ENCODE data around the gene ACE. TPM values are rescaled to one million over a fixed set of nuclear protein-coding genes. Genes with fewer than 3 reads are reported as not detected.

ACE gene
- total RNA-seq, 2 donors from 2014 or later: 11.6 to 21.5 TPM

DNA sequence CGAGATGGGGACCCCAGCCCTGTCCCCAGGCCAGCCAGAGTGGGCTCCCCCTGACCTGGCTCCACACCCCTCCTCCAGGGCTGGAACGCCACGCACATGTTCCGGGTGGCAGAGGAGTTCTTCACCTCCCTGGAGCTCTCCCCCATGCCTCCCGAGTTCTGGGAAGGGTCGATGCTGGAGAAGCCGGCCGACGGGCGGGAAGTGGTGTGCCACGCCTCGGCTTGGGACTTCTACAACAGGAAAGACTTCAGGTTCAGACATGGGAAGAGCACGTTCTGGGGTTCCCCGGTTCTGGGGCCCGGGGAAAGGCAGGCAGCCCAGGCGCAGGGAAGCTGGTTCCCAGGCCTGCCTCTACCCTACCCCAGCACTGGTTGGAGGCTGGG, 4.6 kb downstream of the ACE start:
- no peak overlapping the region for H3K27ac Mint-ChIP-seq
- DNase-seq: no peak
- no peaks in the 10 kb centered on the region for H3K27me3 Mint-ChIP-seq
- ATAC-seq: no peak
- no peaks in the 10 kb centered on the region for H3K9me3 ChIP-seq (ENCODE audit: control insufficient read depth, low read length, poor library complexity, severe bottlenecking)
- peaks cover 12% of the 10 kb centered on the region for H3K4me1 Mint-ChIP-seq
- H3K4me3 Mint-ChIP-seq: no peak overlapping the region
- peaks cover 5% of the 10 kb centered on the region for H3K36me3 Mint-ChIP-seq (ENCODE audit: low read depth)

DNA sequence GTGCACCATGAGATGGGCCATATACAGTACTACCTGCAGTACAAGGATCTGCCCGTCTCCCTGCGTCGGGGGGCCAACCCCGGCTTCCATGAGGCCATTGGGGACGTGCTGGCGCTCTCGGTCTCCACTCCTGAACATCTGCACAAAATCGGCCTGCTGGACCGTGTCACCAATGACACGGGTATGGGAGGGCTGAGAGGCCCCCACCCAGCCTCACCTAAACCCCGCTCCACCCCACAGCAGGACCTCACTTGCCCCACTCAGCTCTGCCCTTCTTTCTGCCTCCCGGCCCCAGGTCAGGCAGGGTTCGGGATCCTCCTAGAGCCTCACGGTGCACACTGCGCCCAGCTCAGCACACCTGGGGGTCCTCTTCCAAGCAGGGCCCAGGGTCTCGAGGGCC, 5.6 kb downstream of the ACE start:
- H3K27me3 Mint-ChIP-seq: no peaks in the 10 kb centered on the region
- DNase-seq (no peak), ATAC-seq (no peak)
- peak overlapping the region; percentile 85 for H3K27ac Mint-ChIP-seq
- H3K36me3 Mint-ChIP-seq (ENCODE audit: low read depth): peaks cover 5% of the 10 kb centered on the region
- peaks cover 11% of the 10 kb centered on the region for H3K4me1 Mint-ChIP-seq
- H3K9me3 ChIP-seq (ENCODE audit: control insufficient read depth, low read length, poor library complexity, severe bottlenecking): no peaks in the 10 kb centered on the region
- no peak overlapping the region for H3K4me3 Mint-ChIP-seq

DNA sequence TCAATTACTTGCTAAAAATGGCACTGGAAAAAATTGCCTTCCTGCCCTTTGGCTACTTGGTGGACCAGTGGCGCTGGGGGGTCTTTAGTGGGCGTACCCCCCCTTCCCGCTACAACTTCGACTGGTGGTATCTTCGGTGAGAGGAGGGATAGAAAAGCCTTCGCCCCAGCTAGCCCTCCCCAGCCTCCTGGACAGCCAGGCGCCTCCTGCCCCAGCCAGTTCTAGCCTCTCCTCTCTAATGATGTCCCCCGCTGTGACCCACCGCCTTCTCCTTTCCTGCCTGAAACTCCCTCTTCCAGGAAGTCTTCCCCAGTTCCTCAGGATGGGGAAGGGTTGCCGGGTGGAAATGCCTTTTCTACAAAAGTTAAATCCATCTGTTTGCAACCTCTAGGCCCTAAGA, 6.2 kb downstream of the ACE start:
- Mint-ChIP-seq H3K27ac (peak overlapping the region; percentile 85), H3K36me3 (ENCODE audit: low read depth) (peaks cover 5% of the 10 kb centered on the region), H3K4me3 (no peak overlapping the region), H3K4me1 (peaks cover 6% of the 10 kb centered on the region), H3K27me3 (no peaks in the 10 kb centered on the region)
- no peaks in the 10 kb centered on the region for H3K9me3 ChIP-seq (ENCODE audit: control insufficient read depth, low read length, poor library complexity, severe bottlenecking)
- no peak for DNase-seq
- ATAC-seq: no peak

DNA sequence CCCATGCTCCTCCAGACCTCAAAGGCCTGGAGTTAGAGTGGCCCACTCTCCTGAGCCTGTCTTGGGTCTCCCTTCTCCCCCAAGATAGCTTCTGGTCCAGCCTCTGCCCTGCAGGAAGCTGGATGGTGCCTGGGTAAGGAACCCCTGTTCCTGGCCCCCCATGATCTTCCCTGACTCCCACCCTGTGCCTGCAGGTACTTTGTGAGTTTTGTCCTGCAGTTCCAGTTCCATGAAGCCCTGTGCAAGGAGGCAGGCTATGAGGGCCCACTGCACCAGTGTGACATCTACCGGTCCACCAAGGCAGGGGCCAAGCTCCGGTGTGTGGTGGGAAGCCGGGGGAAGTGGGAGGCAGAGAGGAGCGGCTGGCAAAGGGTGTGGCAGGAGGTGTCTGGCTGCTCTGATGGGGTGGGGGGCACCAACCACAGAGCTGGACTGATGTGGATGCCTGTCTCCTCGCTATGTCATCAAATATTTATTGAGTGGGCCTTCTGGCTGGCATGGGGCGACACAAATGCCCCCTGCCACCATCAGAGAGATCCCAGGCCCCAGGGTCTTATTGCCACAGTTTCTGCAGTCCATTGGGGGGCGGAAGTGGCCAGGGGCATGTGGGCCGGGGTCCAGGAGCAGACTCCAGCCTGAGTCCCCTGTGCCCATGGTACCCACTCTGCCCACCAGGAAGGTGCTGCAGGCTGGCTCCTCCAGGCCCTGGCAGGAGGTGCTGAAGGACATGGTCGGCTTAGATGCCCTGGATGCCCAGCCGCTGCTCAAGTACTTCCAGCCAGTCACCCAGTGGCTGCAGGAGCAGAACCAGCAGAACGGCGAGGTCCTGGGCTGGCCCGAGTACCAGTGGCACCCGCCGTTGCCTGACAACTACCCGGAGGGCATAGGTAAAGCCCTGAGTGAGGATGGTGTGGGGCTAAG, 7.1 kb downstream of the ACE start:
- no peak overlapping the region for H3K4me3 Mint-ChIP-seq
- H3K27ac Mint-ChIP-seq: peak overlapping the region; percentile 85
- ATAC-seq (no peak), DNase-seq (no peak)
- no peaks in the 10 kb centered on the region for H3K9me3 ChIP-seq (ENCODE audit: control insufficient read depth, low read length, poor library complexity, severe bottlenecking)
- H3K27me3 Mint-ChIP-seq: no peaks in the 10 kb centered on the region
- H3K36me3 Mint-ChIP-seq (ENCODE audit: low read depth): peaks cover 5% of the 10 kb centered on the region
- H3K4me1 Mint-ChIP-seq: peaks cover 4% of the 10 kb centered on the region

DNA sequence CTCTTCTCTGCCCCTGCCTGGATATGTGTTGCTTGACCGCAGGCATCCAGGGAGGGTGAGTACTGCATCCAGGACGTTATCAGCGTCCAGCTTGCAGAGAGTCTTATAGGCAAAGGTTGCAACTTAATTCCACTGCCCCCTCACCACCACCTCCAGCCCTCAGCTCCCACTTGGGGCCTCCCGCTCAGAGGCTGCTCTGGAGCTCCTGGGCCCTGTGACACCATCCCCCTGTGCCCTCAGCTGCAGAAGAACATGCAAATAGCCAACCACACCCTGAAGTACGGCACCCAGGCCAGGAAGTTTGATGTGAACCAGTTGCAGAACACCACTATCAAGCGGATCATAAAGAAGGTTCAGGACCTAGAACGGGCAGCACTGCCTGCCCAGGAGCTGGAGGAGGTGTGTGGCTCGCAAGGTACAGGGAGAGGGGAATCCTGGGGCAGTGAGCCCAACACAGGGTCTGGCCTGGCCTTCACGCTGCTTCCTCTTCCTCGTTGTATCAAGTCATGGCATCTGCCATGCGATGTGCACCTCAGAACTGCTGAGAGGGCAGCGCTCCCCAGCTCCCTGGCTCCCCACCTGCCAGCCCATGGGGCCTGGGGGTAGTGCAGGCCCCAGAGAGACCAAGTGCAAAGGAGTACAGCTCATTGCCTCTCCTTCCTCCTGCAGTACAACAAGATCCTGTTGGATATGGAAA, 9.6 kb downstream of the ACE start:
- Mint-ChIP-seq H3K4me3 (no peak overlapping the region), H3K27me3 (no peaks in the 10 kb centered on the region), H3K27ac (no peak overlapping the region), H3K36me3 (ENCODE audit: low read depth) (peaks cover 5% of the 10 kb centered on the region), H3K4me1 (peaks cover 4% of the 10 kb centered on the region)
- H3K9me3 ChIP-seq (ENCODE audit: control insufficient read depth, low read length, poor library complexity, severe bottlenecking): no peaks in the 10 kb centered on the region
- DNase-seq: no peak
- ATAC-seq: no peak

DNA sequence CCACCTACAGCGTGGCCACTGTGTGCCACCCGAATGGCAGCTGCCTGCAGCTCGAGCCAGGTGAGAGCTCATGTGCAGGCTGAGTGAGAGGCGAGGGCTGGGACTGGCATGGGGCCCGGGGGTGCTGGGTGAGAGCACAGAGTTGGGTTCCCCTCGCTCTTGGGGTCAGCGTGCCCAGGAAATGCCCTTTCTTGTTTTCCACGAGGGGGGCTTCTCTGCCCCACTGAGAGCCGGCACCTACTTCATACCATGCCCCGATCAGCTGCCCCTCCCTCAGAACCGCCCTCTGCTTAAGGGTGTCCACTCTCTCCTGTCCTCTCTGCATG, 10.1 kb downstream of the ACE start:
- H3K36me3 Mint-ChIP-seq (ENCODE audit: low read depth): peaks cover 5% of the 10 kb centered on the region
- peaks cover 4% of the 10 kb centered on the region for H3K4me1 Mint-ChIP-seq
- no peak for ATAC-seq
- no peaks in the 10 kb centered on the region for H3K9me3 ChIP-seq (ENCODE audit: control insufficient read depth, low read length, poor library complexity, severe bottlenecking)
- H3K27ac Mint-ChIP-seq: no peak overlapping the region
- no peak for DNase-seq
- H3K4me3 Mint-ChIP-seq: no peak overlapping the region
- H3K27me3 Mint-ChIP-seq: no peaks in the 10 kb centered on the region

DNA sequence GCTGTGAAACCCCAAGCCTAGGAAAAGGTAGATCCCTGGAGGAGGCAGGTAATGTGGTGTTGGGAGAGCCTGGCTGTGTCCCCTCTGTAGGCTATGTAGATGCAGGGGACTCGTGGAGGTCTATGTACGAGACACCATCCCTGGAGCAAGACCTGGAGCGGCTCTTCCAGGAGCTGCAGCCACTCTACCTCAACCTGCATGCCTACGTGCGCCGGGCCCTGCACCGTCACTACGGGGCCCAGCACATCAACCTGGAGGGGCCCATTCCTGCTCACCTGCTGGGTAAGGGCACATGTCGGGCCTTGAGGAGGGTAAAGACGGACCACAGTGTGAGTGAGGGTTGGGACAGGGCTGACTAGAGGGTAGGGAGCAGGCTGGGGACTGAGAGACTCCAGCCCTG, 12.0 kb downstream of the ACE start:
- H3K9me3 ChIP-seq (ENCODE audit: control insufficient read depth, low read length, poor library complexity, severe bottlenecking): no peaks in the 10 kb centered on the region
- Mint-ChIP-seq H3K36me3 (ENCODE audit: low read depth) (no peaks in the 10 kb centered on the region), H3K4me1 (peaks cover 2% of the 10 kb centered on the region), H3K4me3 (no peak overlapping the region), H3K27me3 (no peaks in the 10 kb centered on the region), H3K27ac (no peak overlapping the region)
- no peak for ATAC-seq
- no peak for DNase-seq

DNA sequence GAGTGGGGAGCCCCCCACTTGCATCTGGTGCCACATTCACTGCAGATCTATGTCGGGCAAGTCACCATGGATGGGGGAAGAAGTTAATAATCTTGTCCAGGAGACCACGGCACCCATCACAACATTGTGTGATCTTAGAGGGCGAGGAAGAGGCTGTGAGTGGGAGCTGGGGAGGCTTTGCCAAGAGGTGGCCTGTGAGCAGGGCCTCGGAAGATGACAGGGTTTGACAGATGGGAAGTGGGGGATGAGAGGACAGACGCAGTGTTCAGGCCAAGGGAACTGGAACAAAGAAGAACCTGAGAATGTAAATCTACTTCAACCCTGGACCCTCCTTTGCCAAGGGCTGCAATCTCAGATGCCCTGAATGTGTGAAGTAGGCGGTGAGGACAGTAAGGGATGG, 12.4 kb downstream of the ACE start:
- Mint-ChIP-seq H3K27me3 (no peaks in the 10 kb centered on the region), H3K36me3 (ENCODE audit: low read depth) (no peaks in the 10 kb centered on the region), H3K4me3 (no peak overlapping the region), H3K4me1 (peaks cover 2% of the 10 kb centered on the region), H3K27ac (no peak overlapping the region)
- ATAC-seq: no peak
- no peak for DNase-seq
- H3K9me3 ChIP-seq (ENCODE audit: control insufficient read depth, low read length, poor library complexity, severe bottlenecking): no peaks in the 10 kb centered on the region

DNA sequence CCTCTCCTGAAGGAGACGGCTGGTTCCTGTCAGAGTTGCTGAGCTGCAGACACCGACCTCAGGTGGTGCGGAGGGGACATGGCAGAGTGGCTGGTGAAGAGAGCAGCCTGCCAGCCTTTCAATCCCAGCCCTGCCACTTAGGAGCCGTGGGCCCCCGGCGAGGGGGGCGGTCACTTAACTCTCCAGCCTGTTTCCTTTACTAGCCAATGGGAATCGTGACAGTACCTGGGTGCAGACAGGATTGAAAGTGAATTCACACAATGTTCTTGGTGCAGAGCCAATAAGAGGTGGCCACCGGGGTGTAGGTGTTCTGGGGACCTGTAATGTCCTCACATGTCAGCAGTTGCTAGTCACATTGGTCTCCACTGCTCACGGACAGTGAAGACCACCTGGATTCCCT, 13.5 kb downstream of the ACE start:
- H3K27ac Mint-ChIP-seq: no peak overlapping the region
- H3K27me3 Mint-ChIP-seq: no peaks in the 10 kb centered on the region
- no peak overlapping the region for H3K4me3 Mint-ChIP-seq
- no peaks in the 10 kb centered on the region for H3K9me3 ChIP-seq (ENCODE audit: control insufficient read depth, low read length, poor library complexity, severe bottlenecking)
- DNase-seq: no peak
- H3K4me1 Mint-ChIP-seq: peaks cover 2% of the 10 kb centered on the region
- no peak for ATAC-seq
- H3K36me3 Mint-ChIP-seq (ENCODE audit: low read depth): no peaks in the 10 kb centered on the region

DNA sequence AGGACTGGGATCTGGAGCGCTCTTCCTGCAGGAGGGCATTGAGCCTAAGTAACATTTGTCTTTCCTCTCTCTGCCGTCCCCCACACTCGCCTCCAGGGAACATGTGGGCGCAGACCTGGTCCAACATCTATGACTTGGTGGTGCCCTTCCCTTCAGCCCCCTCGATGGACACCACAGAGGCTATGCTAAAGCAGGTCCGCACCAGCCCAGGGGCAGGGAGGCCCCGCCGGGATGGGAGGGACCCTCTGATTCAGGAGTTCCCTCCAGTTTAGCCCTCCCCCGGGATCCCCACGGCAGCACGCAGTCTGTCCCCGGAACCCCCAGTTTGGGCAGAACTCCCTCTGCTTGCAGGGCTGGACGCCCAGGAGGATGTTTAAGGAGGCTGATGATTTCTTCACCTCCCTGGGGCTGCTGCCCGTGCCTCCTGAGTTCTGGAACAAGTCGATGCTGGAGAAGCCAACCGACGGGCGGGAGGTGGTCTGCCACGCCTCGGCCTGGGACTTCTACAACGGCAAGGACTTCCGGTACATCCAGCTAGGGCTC, 14.1 kb downstream of the ACE start:
- no peak overlapping the region for H3K27ac Mint-ChIP-seq
- DNase-seq (no peak), ATAC-seq (no peak)
- H3K27me3 Mint-ChIP-seq: no peaks in the 10 kb centered on the region
- no peaks in the 10 kb centered on the region for H3K36me3 Mint-ChIP-seq (ENCODE audit: low read depth)
- no peak overlapping the region for H3K4me3 Mint-ChIP-seq
- H3K9me3 ChIP-seq (ENCODE audit: control insufficient read depth, low read length, poor library complexity, severe bottlenecking): no peaks in the 10 kb centered on the region
- peaks cover 2% of the 10 kb centered on the region for H3K4me1 Mint-ChIP-seq

DNA sequence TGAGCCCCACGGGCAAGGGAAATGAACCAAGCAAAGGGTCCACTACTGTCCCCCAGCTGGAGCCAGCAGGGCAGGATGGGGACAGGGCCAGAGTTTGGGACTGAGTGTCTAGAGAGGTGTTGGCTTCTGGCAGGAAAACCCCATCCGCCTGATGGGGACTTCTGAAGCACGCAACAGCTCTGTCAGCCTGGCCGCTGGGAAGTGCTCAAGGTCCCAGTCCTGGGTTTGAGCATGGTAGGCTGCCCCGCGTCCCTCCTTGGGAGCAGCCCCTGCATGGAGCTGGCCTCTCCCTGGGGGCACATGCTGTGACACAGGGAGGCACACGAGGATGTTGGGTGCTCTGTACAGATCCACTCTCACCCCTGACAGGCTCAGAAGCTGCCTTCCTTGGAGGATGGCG, 14.6 kb downstream of the ACE start:
- ATAC-seq (no peak), DNase-seq (no peak)

DNA sequence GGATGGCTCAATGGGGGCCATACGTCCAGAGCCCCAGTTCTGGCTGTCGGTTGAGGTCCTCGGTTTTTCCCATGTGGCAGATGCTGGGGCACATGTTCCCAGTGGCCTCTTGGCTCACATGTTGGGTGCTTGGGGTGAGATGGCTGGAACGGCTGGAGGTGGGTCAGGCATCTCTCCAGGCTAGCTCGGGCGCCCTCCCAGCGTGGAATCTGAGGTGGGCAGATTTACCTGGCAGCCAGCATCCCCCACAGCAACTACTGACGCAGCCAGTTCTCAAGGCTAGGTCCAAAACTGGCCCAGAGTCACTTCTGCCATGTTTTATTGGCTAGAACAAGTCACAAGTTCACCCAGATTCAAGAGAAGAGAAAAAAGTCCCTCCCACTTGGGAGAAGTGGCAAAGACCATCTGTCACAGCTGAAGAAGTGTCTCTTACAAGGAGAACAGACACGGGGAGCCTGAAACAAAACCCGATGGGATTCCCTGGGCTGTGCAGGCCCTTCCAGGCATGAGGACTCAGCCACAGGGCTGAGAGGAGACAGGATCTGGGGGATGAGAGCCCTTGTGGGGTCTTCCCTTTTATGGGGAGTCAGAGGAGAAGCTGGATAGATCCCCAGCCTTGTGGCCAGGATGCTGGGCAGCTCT, 15.2 kb downstream of the ACE start:
- no peak for ATAC-seq
- no peak overlapping the region for H3K4me3 Mint-ChIP-seq
- H3K9me3 ChIP-seq (ENCODE audit: control insufficient read depth, low read length, poor library complexity, severe bottlenecking): no peaks in the 10 kb centered on the region
- no peaks in the 10 kb centered on the region for H3K4me1 Mint-ChIP-seq
- no peaks in the 10 kb centered on the region for H3K36me3 Mint-ChIP-seq (ENCODE audit: low read depth)
- DNase-seq: no peak
- no peak overlapping the region for H3K27ac Mint-ChIP-seq
- no peaks in the 10 kb centered on the region for H3K27me3 Mint-ChIP-seq

More for the DNA sequence above, 14.6 kb downstream of the ACE start:
- Mint-ChIP-seq H3K4me1 (no peaks in the 10 kb centered on the region), H3K36me3 (ENCODE audit: low read depth) (no peaks in the 10 kb centered on the region), H3K27ac (no peak overlapping the region), H3K27me3 (no peaks in the 10 kb centered on the region), H3K4me3 (no peak overlapping the region)
- H3K9me3 ChIP-seq (ENCODE audit: control insufficient read depth, low read length, poor library complexity, severe bottlenecking): no peaks in the 10 kb centered on the region

DNA sequence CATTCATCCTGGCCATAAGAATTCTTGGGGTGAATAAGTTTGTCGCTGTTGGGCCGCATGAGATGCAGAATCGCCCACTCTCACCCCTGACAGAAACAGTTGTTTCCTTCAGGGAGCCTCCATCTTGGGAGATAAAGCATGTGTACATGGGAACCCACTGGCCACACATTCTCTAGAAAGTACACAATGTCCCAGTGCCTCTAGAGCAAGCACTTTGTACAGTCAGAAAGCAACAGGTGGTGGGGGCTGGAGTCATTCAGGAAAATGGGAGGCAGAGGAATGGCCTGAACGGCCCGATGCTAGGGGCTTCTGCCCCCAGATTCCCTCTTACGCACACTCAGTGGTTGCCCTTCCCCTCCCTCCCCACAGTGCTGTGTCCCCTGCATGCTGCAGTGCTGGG, 16.1 kb downstream of the ACE start:
- no peak overlapping the region for H3K27ac Mint-ChIP-seq
- H3K36me3 Mint-ChIP-seq (ENCODE audit: low read depth): no peaks in the 10 kb centered on the region
- no peaks in the 10 kb centered on the region for H3K9me3 ChIP-seq (ENCODE audit: control insufficient read depth, low read length, poor library complexity, severe bottlenecking)
- DNase-seq (no peak), ATAC-seq (no peak)
- no peak overlapping the region for H3K4me3 Mint-ChIP-seq
- no peaks in the 10 kb centered on the region for H3K27me3 Mint-ChIP-seq
- no peaks in the 10 kb centered on the region for H3K4me1 Mint-ChIP-seq
